LHCN-M2 (cell line): ENCODE measurements around the gene DEFB113. TPM values are rescaled to one million over a fixed set of nuclear protein-coding genes. Genes with fewer than 3 reads are reported as not detected.

Source experiments
- DNase-seq: peaks from one replicate; pipeline ENCODE4 v3.0.0-alpha.2; 2012; ENCODE audit warnings: low read depth
- total RNA-seq: library from RNA; depleted of rRNA; stranded (reverse); fragments of >200 nt; gene quantifications from 2 replicates; pipeline ENCODE4 v1.2.3, GENCODE V29; 2014; rRNA removed

The DEFB113 gene
- total RNA-seq, 1 experiment from 2014 or later, result not detected

GRCh38 chr6:49937017-49937416 is 32.4 kb downstream of the DEFB113 start:
- no peak for DNase-seq

GRCh38 chr6:49935387-49935786 is 34.0 kb downstream of the DEFB113 start:
- DNase-seq, result no peak

GRCh38 chr6:49934770-49935169 is 34.7 kb downstream of the DEFB113 start:
- DNase-seq, result no peak

GRCh38 chr6:49933526-49933925 is 35.9 kb downstream of the DEFB113 start:
- DNase-seq, result no peak

- DNase-seq, result no peak
These were observed 40.1 kb downstream of the DEFB113 start for GRCh38 chr6:49929340-49929739.

- peak; percentile 36 for DNase-seq
These were observed 45.6 kb downstream of the DEFB113 start for GRCh38 chr6:49923826-49924225.

GRCh38 chr6:49919935-49920644 is 49.3 kb downstream of the DEFB113 start:
- DNase-seq, result no peak

GRCh38 chr6:49919261-49919660 is 50.2 kb downstream of the DEFB113 start:
- no peak for DNase-seq

GRCh38 chr6:49918787-49919186 is 50.6 kb downstream of the DEFB113 start:
- DNase-seq, result no peak

Other genes with a start within 250 kb of the DEFB113 start
- gene CRISP3, start 225.2 kb downstream of the DEFB113 start, total RNA-seq, result not detected in 2 replicates
- gene PGK2, start 182.3 kb downstream of the DEFB113 start, total RNA-seq, result not detected in 2 replicates
- gene CRISP1, start 103.1 kb downstream of the DEFB113 start, total RNA-seq, result not detected in 2 replicates
- not detected in 2 replicates for gene DEFB114, start 5.5 kb downstream of the DEFB113 start, total RNA-seq
- gene DEFB110, start 52.4 kb upstream of the DEFB113 start, total RNA-seq, result not detected in 2 replicates
- gene DEFB112, start 80.3 kb upstream of the DEFB113 start, total RNA-seq, result not detected in 2 replicates